Endometrium (tissue), 2 donors: ENCODE data around the gene TFDP3.

Source experiments
- FAIRE-seq: peaks from 2 replicates; lab custom pipeline; 2012; peaks lifted over from hg19 to GRCh38; lab: Jason Lieb, UNC
- donor health status: control.
- donor health status: control.

The TFDP3 gene

GRCh38 chrX:133185119-133185518, 33.0 kb downstream of the TFDP3 start:
- FAIRE-seq, result no peak

- no peak for FAIRE-seq
Observed at GRCh38 chrX:133183806-133184205, 34.3 kb downstream of the TFDP3 start.

- FAIRE-seq, result no peak
Observed at GRCh38 chrX:133179500-133179899, 38.7 kb downstream of the TFDP3 start.

GRCh38 chrX:133177202-133177601, 41.0 kb downstream of the TFDP3 start:
- no peak for FAIRE-seq

GRCh38 chrX:133175605-133176004, 42.5 kb downstream of the TFDP3 start:
- FAIRE-seq, result no peak

- no peak for FAIRE-seq
Observed at GRCh38 chrX:133175162-133175561, 43.0 kb downstream of the TFDP3 start.

- no peak for FAIRE-seq
Observed at GRCh38 chrX:133171962-133172708, 46.0 kb downstream of the TFDP3 start.
